ENCODE results near the gene ARAP1. TPM values are rescaled to one million over a fixed set of nuclear protein-coding genes. Genes with fewer than 3 reads are reported as not detected.

Gene ARAP1
- total and polyA plus RNA-seq, 2 donors (not counting 1 experiment from before 2014, with no cell fraction given): 41.8 to 113 TPM

DNA sequence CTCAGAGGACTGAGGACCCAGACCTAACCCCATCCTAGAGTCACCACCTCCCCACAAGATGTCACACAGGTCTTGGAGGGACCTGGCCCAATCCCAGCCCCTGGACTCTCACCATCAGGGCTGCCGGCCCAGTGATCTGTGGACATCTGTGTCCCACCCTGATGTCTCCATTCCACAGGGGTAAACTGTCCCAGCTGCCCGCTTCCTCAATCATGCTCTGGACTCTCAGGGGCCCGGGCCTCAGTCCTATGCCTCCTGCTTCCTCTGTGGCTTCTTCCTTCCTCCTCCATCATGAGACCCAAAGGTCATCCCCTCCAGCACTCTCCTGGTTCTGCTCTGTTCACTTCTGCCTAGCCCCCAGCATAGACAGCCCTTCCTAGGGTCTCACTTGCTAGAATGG, 32.2 kb downstream of the ARAP1 start:
- H3K27ac ChIP-seq (ENCODE audit: insufficient read depth, low read length): no peak overlapping the region

DNA sequence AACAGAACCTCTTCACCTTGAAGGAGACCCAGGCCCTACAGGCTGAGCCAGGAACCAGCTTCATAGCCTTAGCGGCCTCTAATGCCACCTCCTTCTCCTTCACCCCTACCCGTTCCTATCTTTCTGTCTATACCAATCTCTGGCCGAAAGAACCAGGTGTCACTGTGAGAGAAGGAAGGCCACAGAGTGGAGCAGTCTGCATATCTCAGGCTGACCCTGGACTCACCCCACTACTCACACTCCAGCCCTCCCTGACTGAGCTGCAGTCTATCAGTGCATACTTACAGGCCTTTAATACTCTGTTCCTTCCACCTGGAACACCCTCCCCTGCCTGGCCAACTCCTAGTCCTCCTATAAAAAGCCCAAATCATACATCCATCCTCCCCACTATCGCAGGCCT, 32.7 kb downstream of the ARAP1 start:
- Histone ChIP-seq H3K27me3 (ENCODE audit: control insufficient read depth, insufficient read depth, low read length) (no peaks in the 10 kb centered on the region), H4K20me1 (ENCODE audit: control insufficient read depth, extremely low read depth, insufficient read depth, low read length) (no peaks in the 10 kb centered on the region), H3K4me1 (ENCODE audit: control insufficient read depth, extremely low read depth, insufficient read depth, low read length) (peaks cover 24% of the 10 kb centered on the region), H3K4me2 (ENCODE audit: extremely low read depth, insufficient read depth, low read length) (no peak overlapping the region), H2AFZ (ENCODE audit: low read length) (no peak overlapping the region), H3K4me3 (replicated peaks in 1 of 4; ENCODE audit: control extremely low read depth in 1 of 4, insufficient read depth in 1 of 4, low read depth in 3 of 4, low read length in 4 of 4) (peak overlapping the region in 1 of 4 experiments; percentile 78), H3K79me2 (ENCODE audit: control insufficient read depth, insufficient read depth, low read length) (peaks cover 51% of the 10 kb centered on the region), H3K27ac (ENCODE audit: insufficient read depth, low read length) (no peak overlapping the region), H3K9ac (ENCODE audit: insufficient read depth, low read length) (no peak overlapping the region), H3K9me3 (ENCODE audit: control insufficient read depth, insufficient read depth, low read depth, low read length) (no peaks in the 10 kb centered on the region), H3K36me3 (ENCODE audit: control insufficient read depth, insufficient read depth, low read length) (peaks cover 6% of the 10 kb centered on the region)
- no peak for DNase-seq (ENCODE audit: low read depth in 2 of 2)
- TF ChIP-seq, protein P1, sequence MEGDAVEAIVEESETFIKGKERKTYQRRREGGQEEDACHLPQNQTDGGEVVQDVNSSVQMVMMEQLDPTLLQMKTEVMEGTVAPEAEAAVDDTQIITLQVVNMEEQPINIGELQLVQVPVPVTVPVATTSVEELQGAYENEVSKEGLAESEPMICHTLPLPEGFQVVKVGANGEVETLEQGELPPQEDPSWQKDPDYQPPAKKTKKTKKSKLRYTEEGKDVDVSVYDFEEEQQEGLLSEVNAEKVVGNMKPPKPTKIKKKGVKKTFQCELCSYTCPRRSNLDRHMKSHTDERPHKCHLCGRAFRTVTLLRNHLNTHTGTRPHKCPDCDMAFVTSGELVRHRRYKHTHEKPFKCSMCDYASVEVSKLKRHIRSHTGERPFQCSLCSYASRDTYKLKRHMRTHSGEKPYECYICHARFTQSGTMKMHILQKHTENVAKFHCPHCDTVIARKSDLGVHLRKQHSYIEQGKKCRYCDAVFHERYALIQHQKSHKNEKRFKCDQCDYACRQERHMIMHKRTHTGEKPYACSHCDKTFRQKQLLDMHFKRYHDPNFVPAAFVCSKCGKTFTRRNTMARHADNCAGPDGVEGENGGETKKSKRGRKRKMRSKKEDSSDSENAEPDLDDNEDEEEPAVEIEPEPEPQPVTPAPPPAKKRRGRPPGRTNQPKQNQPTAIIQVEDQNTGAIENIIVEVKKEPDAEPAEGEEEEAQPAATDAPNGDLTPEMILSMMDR (conservative IDR thresholded peaks at IDR 0.05 in 1 of 2, IDR thresholded peaks at IDR 0.05 in 1 of 2; ENCODE audit: low read depth in 1 of 2, low read length in 2 of 2): no peak
- TF ChIP-seq EZH2 (IDR thresholded peaks at IDR 0.05; ENCODE audit: low read length, missing control alignments): no peak

More for the DNA sequence above, 32.2 kb downstream of the ARAP1 start:
- H3K4me2 ChIP-seq (ENCODE audit: extremely low read depth, insufficient read depth, low read length): peak overlapping the region; percentile 15
- no peak for DNase-seq (ENCODE audit: low read depth in 2 of 2)
- H4K20me1 ChIP-seq (ENCODE audit: control insufficient read depth, extremely low read depth, insufficient read depth, low read length): no peaks in the 10 kb centered on the region
- no peak overlapping the region for H2AFZ ChIP-seq (ENCODE audit: low read length)
- H3K9ac ChIP-seq (ENCODE audit: insufficient read depth, low read length): no peak overlapping the region
- peaks cover 8% of the 10 kb centered on the region for H3K36me3 ChIP-seq (ENCODE audit: control insufficient read depth, insufficient read depth, low read length)
- peaks cover 24% of the 10 kb centered on the region for H3K4me1 ChIP-seq (ENCODE audit: control insufficient read depth, extremely low read depth, insufficient read depth, low read length)
- peaks cover 55% of the 10 kb centered on the region for H3K79me2 ChIP-seq (ENCODE audit: control insufficient read depth, insufficient read depth, low read length)
- TF ChIP-seq EZH2 (IDR thresholded peaks at IDR 0.05; ENCODE audit: low read length, missing control alignments): no peak
- TF ChIP-seq, protein P1 (conservative IDR thresholded peaks at IDR 0.05 in 1 of 2, IDR thresholded peaks at IDR 0.05 in 1 of 2; ENCODE audit: low read depth in 1 of 2, low read length in 2 of 2): no peak
- H3K27me3 ChIP-seq (ENCODE audit: control insufficient read depth, insufficient read depth, low read length): no peaks in the 10 kb centered on the region
- H3K4me3 ChIP-seq (replicated peaks in 1 of 4; ENCODE audit: control extremely low read depth in 1 of 4, insufficient read depth in 1 of 4, low read depth in 3 of 4, low read length in 4 of 4): peak overlapping the region in 1 of 4 experiments; percentile 78
- H3K9me3 ChIP-seq (ENCODE audit: control insufficient read depth, insufficient read depth, low read depth, low read length): no peaks in the 10 kb centered on the region

DNA sequence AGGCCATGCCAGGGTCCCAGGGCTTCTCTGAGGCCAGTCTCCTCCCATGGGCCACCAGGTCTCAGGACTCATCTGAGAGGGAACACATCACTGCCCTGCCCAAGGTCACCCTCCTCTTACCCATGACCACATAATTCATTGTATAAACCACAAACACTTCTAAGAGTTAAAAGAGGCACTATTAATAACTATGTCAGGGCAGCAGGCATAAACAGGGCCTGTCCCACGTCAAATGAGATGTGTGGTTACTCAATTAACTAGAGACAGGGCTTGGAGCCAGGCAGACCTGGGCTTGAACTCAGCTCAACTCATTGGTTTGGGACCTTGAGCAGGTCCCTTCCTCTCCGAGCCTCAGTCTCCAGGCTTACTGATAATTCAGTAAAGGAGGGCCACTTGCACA, 33.1 kb downstream of the ARAP1 start:
- TF ChIP-seq, protein P1 (conservative IDR thresholded peaks at IDR 0.05 in 1 of 2, IDR thresholded peaks at IDR 0.05 in 1 of 2; ENCODE audit: low read depth in 1 of 2, low read length in 2 of 2): no peak
- no peak for TF ChIP-seq EZH2 (IDR thresholded peaks at IDR 0.05; ENCODE audit: low read length, missing control alignments)
- Histone ChIP-seq H2AFZ (ENCODE audit: low read length) (no peak overlapping the region), H3K4me3 (replicated peaks in 1 of 4; ENCODE audit: control extremely low read depth in 1 of 4, insufficient read depth in 1 of 4, low read depth in 3 of 4, low read length in 4 of 4) (no peak overlapping the region), H3K27me3 (ENCODE audit: control insufficient read depth, insufficient read depth, low read length) (no peaks in the 10 kb centered on the region), H3K4me2 (ENCODE audit: extremely low read depth, insufficient read depth, low read length) (no peak overlapping the region), H3K4me1 (ENCODE audit: control insufficient read depth, extremely low read depth, insufficient read depth, low read length) (peaks cover 24% of the 10 kb centered on the region), H3K27ac (ENCODE audit: insufficient read depth, low read length) (no peak overlapping the region), H3K36me3 (ENCODE audit: control insufficient read depth, insufficient read depth, low read length) (peaks cover 4% of the 10 kb centered on the region), H3K79me2 (ENCODE audit: control insufficient read depth, insufficient read depth, low read length) (peaks cover 48% of the 10 kb centered on the region), H4K20me1 (ENCODE audit: control insufficient read depth, extremely low read depth, insufficient read depth, low read length) (no peaks in the 10 kb centered on the region), H3K9ac (ENCODE audit: insufficient read depth, low read length) (no peak overlapping the region), H3K9me3 (ENCODE audit: control insufficient read depth, insufficient read depth, low read depth, low read length) (no peaks in the 10 kb centered on the region)
- peak; percentile 51 to 57 for DNase-seq (ENCODE audit: low read depth in 2 of 2)
